Activated T-cell treated with anti-CD3 and anti-CD28 coated beads, Interleukin-2, amount 50 U/mL, for 24 hours (primary cell): ENCODE measurements around the gene SSTR4.

ENCODE experiments used
- DNase-seq: peaks from one replicate; pipeline ENCODE4 v3.0.0-alpha.2; 2020
- H3K27ac Mint-ChIP-seq: 2 replicates; pipeline ENCODE4 v1.8.0; 2020; ENCODE audit warnings: mild to moderate bottlenecking, mixed read lengths
- H3K27me3 Mint-ChIP-seq: 2 replicates; pipeline ENCODE4 v1.8.0; 2020; ENCODE audit warnings: mixed read lengths
- H3K36me3 Mint-ChIP-seq: 2 replicates; pipeline ENCODE4 v1.8.0; 2020; ENCODE audit warnings: low read depth, mixed read lengths
- H3K4me1 Mint-ChIP-seq: 2 replicates; pipeline ENCODE4 v1.8.0; 2020; ENCODE audit warnings: low read depth, mixed read lengths
- H3K4me3 Mint-ChIP-seq: 2 replicates; pipeline ENCODE4 v1.8.0; 2020; ENCODE audit warnings: mild to moderate bottlenecking, moderate library complexity, mixed read lengths
- H3K9me3 Mint-ChIP-seq: 2 replicates; pipeline ENCODE4 v1.8.0; 2020; ENCODE audit warnings: mixed read lengths

Gene SSTR4

DNA sequence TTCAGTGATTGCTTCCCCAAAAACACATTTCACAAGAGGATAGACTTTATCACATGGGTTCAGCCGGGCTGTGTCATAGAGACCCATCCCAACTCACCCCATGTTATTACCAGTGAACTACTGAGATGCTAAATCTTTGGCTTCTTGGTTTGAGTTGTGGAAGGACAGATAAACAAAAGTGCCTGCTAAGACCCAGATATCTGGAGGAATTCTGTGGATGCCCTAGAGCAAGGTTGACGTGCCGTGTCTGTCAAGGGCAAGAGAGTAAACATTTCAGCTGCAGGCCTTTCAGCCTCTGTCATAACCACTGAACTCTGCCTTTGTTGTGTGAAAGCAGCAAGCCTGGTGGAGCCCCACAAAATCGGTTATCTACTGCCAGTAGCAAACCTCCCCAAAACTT is 25.5 kb downstream of the SSTR4 start:
- H3K4me1 Mint-ChIP-seq: no peaks in the 10 kb centered on the region
- no peaks in the 10 kb centered on the region for H3K36me3 Mint-ChIP-seq
- no peak overlapping the region for H3K4me3 Mint-ChIP-seq

DNA sequence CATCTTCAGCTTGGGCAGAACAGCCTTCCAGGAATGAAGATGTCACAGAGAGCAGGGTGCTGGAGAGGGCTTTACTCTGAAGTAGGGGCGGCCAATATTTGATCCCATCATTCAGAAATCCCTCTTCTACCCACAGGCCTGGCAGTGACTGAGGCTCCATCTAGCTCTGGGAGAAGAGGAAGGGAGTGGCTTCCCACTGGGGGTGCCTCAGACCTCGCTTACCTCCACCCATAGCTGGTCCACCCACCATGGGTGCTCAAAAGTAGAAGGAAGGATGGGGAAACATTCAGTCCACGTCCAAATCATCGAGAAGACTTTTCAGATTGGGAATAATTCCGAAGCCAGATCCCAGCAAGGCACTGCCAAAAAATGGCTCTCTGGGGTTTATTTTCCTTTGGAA is 26.1 kb downstream of the SSTR4 start:
- Mint-ChIP-seq H3K9me3 (peaks cover 3% of the 10 kb centered on the region), H3K27ac (no peak overlapping the region), H3K27me3 (peaks cover 5% of the 10 kb centered on the region), H3K36me3 (no peaks in the 10 kb centered on the region), H3K4me1 (no peaks in the 10 kb centered on the region), H3K4me3 (no peak overlapping the region)
- DNase-seq: no peak

More for the DNA sequence above, 25.5 kb downstream of the SSTR4 start:
- H3K9me3 Mint-ChIP-seq: peaks cover 3% of the 10 kb centered on the region
- peaks cover 5% of the 10 kb centered on the region for H3K27me3 Mint-ChIP-seq
- DNase-seq: no peak
- H3K27ac Mint-ChIP-seq: no peak overlapping the region

DNA sequence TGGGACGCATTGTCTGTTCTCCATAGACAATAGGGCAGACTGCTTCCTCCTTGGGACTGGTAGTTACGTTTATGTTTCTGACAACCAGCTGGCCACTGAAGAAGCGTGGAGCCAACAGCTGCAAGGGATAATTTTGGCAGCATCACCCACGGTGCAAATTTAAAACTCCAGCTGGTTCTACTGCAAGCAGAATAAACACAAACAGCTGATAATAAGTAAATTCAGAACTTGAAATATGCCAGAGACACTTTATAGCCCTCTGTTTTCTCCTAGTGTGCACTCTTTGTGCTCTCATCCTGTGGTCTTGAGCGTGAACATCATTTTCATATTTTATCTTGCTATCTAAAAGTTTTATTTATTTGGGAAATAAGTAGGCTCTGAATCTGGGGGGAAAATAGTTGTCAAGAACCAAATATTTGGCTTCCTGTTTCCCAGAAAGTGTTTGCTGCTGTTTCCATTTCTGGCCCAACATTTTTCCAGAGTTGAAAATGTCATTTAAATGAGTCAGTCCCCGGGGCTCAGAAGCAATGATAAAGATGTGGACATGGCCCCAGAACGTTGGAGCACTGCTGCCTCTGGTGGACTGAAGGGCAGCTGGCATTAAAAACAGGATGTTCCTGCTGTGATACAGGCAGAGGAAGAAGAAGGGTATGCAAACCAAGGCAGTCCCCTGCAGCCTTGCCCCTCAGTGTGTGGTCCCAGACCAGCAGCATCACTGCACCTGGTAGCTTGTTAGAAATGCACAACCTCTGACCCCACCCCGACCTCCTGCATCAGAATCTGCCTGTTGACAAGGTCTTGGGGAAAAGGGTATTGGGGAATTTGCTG is 26.8 kb downstream of the SSTR4 start:
- Mint-ChIP-seq H3K27me3 (peaks cover 8% of the 10 kb centered on the region), H3K4me1 (no peaks in the 10 kb centered on the region), H3K4me3 (no peak overlapping the region), H3K27ac (no peak overlapping the region), H3K36me3 (no peaks in the 10 kb centered on the region), H3K9me3 (no peaks in the 10 kb centered on the region)
- no peak for DNase-seq

DNA sequence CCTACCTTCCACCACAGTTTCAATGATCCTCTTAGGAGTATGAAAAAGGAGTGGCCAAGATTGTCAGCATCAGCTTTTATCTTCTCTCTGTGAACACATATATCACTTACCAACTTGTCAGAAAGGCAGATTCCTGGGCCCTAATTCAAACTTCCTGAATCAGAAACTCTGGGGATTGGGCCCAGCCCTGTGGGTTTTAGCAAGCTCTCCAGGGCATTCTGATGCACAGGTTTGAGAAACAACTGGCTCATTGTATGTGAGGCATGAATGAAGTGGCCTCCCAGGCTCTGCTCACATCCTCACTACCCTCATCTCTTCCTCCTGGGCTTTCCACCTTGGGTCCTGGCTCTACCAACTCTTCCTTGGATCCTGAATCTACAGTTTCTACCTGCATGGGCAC is 27.5 kb downstream of the SSTR4 start:
- no peaks in the 10 kb centered on the region for H3K9me3 Mint-ChIP-seq
- no peaks in the 10 kb centered on the region for H3K4me1 Mint-ChIP-seq
- peaks cover 9% of the 10 kb centered on the region for H3K27me3 Mint-ChIP-seq
- H3K36me3 Mint-ChIP-seq: no peaks in the 10 kb centered on the region
- no peak for DNase-seq
- H3K4me3 Mint-ChIP-seq: no peak overlapping the region
- H3K27ac Mint-ChIP-seq: no peak overlapping the region

DNA sequence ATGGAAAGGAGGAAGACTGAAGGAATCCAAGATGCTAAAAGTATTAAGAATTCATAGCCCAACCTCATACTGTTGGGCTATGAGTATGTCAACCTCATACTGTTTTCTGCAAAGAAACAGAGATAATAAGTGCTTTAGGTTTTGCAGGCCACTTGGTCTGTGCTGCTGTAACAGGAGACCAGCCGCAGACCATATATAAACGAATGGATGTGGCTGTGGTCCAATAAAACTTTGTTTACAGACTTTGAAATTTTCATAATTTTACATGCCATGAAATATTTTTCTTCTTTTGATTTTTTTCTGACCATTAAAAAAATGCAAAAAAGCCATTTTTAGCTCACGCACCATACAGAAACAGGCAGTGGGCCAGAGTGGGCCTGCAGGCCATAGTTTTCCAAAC is 28.1 kb downstream of the SSTR4 start:
- H3K4me3 Mint-ChIP-seq: no peak overlapping the region
- peaks cover 9% of the 10 kb centered on the region for H3K27me3 Mint-ChIP-seq
- no peak for DNase-seq
- no peaks in the 10 kb centered on the region for H3K4me1 Mint-ChIP-seq
- H3K27ac Mint-ChIP-seq: no peak overlapping the region
- H3K36me3 Mint-ChIP-seq: no peaks in the 10 kb centered on the region
- no peaks in the 10 kb centered on the region for H3K9me3 Mint-ChIP-seq

DNA sequence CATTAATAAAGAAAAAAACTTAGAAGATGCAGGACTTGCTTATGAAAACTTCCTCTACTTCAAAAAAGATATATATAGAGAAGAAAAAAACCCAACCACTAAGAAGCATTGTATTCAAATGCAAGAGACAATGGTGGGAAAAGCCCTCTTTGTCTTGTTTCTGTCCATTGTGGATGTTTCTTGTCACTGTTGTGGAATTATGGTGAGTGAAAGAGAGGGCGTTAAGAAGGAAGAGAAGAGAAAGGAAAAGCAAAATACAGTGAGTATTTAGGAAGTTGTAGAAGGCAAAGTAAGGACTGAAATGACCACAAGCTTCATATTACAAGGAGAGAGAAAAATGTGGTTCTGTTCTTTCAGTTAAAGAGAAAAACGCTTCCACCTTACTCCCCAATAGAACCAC is 28.5 kb downstream of the SSTR4 start:
- no peak overlapping the region for H3K27ac Mint-ChIP-seq
- H3K36me3 Mint-ChIP-seq: no peaks in the 10 kb centered on the region
- peaks cover 9% of the 10 kb centered on the region for H3K27me3 Mint-ChIP-seq
- H3K4me3 Mint-ChIP-seq: no peak overlapping the region
- H3K4me1 Mint-ChIP-seq: no peaks in the 10 kb centered on the region
- no peak for DNase-seq
- H3K9me3 Mint-ChIP-seq: no peaks in the 10 kb centered on the region

DNA sequence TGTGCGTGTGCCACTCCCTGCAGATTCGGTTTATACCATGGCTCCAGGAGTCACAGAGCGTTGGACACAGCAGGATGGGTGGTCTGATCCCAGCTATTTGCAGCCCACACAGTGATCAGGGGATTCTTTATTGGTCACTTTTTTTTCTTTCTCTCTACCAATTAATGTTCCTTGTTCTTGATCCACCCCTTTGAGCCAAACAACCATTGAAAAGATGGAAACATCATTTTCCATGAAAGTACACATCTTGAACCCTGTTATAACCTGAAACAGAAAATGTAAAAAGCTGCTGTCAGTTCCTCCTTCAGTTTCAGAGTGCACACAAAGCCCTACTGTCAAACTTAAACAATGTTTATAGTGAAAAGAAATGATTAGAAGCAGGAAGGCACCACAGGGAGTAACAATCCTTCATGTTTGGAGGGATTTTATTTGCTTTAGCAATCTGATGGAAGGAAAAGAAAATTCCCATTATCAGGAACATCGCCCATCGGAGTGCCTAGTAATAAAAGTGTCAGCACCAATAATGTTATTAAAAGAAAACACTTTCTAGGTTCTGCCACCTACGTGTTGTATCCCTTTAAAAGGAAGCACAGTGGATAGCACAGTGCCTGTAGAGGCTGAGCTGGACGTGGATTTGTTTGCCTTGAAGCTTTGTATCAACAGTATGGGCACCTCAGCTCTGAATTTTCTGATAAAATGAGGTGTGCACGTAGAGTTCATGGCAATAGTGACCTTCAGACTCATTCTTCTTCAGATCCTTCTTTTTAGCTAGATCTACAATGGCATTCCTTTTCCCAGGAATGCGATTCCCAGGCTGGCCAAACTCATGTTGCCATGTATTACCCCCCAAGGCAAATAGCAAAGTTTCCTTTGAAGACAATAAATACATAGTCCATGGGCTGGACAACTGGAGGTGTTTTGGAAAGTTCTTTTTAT is 30.4 kb downstream of the SSTR4 start:
- Mint-ChIP-seq H3K27ac (no peak overlapping the region), H3K4me1 (no peaks in the 10 kb centered on the region), H3K36me3 (no peaks in the 10 kb centered on the region), H3K9me3 (no peaks in the 10 kb centered on the region), H3K4me3 (no peak overlapping the region), H3K27me3 (peaks cover 10% of the 10 kb centered on the region)
- no peak for DNase-seq

DNA sequence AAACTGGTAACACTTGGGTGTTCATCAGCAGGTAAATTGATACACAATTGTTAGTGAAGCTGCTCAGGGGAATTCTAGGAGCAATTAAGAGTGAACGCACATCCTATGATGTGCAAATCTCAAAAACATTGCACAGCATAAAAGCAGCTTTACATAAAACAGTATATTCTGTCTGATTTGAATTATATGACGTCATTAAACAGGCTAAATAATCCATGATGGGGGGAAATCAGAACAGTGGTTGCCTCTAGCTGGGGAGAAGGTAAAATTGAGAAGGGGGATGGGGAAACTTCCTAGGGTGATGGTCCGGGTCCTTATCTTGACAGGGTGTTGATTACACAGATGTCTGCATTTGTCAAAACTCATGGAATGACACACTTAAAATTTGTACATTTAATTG is 31.7 kb downstream of the SSTR4 start:
- H3K36me3 Mint-ChIP-seq: no peaks in the 10 kb centered on the region
- peaks cover 10% of the 10 kb centered on the region for H3K27me3 Mint-ChIP-seq
- no peaks in the 10 kb centered on the region for H3K4me1 Mint-ChIP-seq
- H3K4me3 Mint-ChIP-seq: no peak overlapping the region
- no peak overlapping the region for H3K27ac Mint-ChIP-seq
- no peak for DNase-seq
- H3K9me3 Mint-ChIP-seq: no peaks in the 10 kb centered on the region

DNA sequence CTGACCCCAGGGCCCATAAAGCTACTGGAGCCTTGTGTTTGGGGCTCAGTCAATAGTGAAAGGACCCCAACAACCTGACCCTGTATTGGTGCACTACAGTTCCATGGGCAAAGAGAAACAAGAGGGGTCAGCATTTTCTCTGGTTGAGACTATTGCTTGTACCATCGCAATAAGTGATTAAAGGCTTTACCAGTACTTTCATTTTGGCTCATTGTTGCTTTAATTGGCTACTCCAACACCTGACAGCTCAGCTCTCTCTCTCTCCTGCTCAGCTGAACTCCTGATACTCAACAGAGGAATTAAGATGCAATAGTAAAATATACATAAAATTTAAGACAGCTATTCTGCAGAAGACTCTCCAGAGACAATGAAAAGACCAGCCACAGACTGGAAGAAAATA is 33.2 kb downstream of the SSTR4 start:
- no peak overlapping the region for H3K4me3 Mint-ChIP-seq
- H3K36me3 Mint-ChIP-seq: no peaks in the 10 kb centered on the region
- no peaks in the 10 kb centered on the region for H3K4me1 Mint-ChIP-seq
- no peak for DNase-seq
- no peaks in the 10 kb centered on the region for H3K9me3 Mint-ChIP-seq
- peaks cover 10% of the 10 kb centered on the region for H3K27me3 Mint-ChIP-seq
- no peak overlapping the region for H3K27ac Mint-ChIP-seq

DNA sequence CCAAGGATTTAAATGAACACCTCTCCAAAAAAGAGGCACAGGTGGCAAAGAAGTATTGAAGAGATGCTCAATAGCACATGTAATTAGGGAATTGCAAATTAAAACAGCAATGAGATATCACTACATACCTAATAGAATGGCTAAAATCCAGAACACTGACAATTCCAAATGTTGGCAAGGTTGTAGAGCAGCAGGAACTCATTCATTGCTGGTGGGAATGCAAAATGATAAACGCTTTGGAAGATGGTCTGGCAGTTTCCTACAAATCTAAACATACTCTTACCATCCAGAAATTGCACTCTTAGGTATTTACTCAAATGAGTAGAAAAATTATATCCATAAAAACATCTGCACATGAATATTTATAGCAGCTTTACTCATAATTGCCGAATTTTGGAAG is 34.0 kb downstream of the SSTR4 start:
- no peak for DNase-seq

DNA sequence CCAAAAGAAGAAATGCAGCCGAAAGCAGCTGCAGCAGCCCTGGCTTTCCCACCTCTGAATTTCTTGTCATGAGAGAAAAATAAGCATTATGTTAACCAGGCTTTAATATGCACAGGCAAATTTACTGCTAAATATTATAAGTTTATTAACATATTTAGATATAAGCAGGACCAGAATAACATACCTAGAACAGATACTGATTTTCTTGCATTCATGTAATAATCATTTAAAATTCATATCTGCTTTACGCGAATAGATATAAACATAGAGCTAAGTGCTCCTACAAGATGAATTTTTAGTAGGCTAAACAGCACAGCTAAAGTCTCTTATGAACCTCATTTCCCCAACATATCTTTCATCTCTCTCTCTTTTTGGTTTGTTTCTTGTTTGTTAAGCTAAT is 36.3 kb downstream of the SSTR4 start:
- Mint-ChIP-seq H3K4me3 (no peak overlapping the region), H3K4me1 (no peaks in the 10 kb centered on the region), H3K9me3 (no peaks in the 10 kb centered on the region), H3K36me3 (no peaks in the 10 kb centered on the region), H3K27me3 (peaks cover 5% of the 10 kb centered on the region), H3K27ac (no peak overlapping the region)
- DNase-seq: no peak

More for the DNA sequence above, 34.0 kb downstream of the SSTR4 start:
- Mint-ChIP-seq H3K4me1 (no peaks in the 10 kb centered on the region), H3K27me3 (peaks cover 10% of the 10 kb centered on the region), H3K27ac (no peak overlapping the region), H3K36me3 (no peaks in the 10 kb centered on the region), H3K9me3 (no peaks in the 10 kb centered on the region), H3K4me3 (no peak overlapping the region)

DNA sequence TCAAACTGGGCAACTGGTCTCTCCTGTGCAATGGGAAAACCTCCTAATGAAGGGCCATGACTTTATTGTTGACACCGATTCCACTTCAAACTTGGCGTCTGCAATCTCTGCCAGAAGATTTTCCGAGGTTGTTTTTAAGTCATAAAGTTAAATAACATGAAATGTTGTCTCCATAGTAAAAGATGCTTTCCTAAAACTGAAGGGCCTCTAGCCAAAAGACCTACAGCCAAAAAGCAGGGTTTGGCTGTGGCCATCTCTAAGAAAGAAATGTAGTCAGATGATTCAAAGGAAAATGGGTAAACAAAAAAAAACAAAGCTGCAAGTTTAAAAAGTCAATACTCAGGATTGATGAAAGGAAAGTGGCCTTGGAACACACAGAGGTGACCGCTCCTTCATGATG is 36.9 kb downstream of the SSTR4 start:
- Mint-ChIP-seq H3K27ac (no peak overlapping the region), H3K9me3 (no peaks in the 10 kb centered on the region), H3K4me3 (no peak overlapping the region), H3K4me1 (no peaks in the 10 kb centered on the region), H3K36me3 (no peaks in the 10 kb centered on the region), H3K27me3 (peaks cover 2% of the 10 kb centered on the region)
- no peak for DNase-seq

DNA sequence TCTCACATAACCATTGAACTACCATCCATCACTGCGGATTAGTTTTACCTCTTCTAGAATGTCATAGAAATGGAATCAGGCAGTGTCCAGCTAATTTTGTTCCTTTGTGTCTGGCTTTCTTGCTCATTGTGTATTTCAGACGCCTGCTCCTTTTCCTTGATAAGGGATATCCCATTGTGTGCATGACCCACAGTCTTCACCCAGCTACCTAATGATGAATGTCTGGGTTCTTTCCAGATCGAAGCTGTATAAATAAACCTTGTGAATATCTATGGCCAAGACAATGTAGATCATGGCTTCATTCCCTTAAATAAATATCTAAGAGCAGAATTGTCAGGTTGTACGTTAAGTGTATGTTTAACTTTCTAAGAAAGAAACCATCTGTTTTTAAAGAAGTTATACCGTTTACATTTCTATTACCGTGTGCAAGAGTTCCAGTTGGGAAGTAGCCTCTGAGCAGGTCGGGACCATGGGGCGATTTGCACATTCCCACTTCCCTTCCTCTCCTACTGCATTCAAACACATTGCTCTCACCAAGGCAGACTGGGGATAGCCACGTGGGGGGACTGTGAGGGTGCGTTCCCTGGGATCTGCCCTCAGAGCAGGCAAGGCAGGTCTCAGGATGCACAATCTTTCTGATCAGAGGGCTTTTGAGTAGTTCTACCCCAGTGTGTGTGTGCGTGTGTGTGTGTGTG is 37.9 kb downstream of the SSTR4 start:
- Mint-ChIP-seq H3K4me1 (no peaks in the 10 kb centered on the region), H3K4me3 (no peak overlapping the region), H3K36me3 (no peaks in the 10 kb centered on the region), H3K27ac (no peak overlapping the region), H3K9me3 (no peaks in the 10 kb centered on the region), H3K27me3 (peaks cover 2% of the 10 kb centered on the region)
- no peak for DNase-seq

DNA sequence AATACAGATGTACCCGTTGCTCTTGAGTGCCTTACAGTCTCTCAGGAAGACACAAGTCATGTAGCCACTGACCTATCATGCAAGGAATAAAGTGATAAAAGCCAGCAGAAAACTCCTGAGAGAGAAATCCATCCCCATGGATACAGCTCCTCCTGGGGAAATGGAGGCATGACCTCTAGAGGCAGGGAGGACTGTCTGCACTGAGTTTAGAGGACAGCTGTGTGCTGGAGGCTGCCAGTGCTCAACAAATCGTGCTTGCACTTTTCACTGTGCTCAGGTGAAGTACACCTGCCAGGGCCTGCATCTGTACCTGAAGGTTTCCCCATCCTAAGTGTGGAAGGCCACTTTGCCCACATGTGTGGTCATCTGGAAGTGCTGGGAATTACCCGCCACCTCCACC is 38.9 kb downstream of the SSTR4 start:
- Mint-ChIP-seq H3K27me3 (peaks cover 2% of the 10 kb centered on the region), H3K9me3 (no peaks in the 10 kb centered on the region), H3K36me3 (no peaks in the 10 kb centered on the region), H3K4me3 (no peak overlapping the region), H3K27ac (no peak overlapping the region), H3K4me1 (no peaks in the 10 kb centered on the region)
- DNase-seq: no peak
